Measurements from ENCODE around the gene PYGL. TPM values are rescaled to one million over a fixed set of nuclear protein-coding genes. Genes with fewer than 3 reads are reported as not detected.
"Not testable (repeated sequence)": the region's sequence is repeated elsewhere in the genome, so short reads cannot be mapped to it uniquely, and the experiment has no call there.

PYGL gene
- total and polyA plus RNA-seq, 2 experiments from 2014 or later: 36.6 to 59.0 TPM

DNA sequence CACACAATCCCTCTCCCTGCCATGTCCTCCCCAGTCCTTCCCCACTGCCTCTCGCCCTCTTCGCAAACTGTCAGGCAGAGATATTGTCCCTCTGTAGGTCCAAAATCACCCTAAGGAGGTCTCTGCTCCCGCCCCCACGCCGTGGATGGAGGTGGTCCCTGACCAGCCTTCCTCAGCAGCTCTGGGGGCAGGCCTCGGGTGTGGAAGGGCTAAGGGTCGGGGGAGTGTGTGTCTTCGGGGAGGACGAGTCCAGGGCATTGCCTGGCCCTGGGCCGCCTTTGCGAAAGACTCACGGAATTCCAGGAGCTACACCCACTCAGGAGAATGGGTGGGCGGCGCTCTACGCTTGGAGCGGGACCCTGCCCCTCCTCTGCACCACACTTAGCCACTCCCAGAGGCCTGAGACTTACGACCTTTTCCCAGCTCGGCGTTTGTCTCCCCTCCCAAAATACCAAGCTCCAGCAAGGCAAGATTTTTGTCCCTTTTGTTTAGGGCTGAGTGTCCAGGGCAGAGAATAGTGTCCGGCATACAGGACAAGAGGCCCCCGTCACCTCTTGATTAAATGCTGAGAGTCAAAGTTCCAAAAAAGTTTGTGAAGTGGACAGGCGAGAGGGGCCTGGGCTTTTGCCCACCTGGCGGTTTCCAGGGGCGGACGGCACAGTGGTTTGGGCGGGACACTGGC lies 881 bp downstream of the PYGL start:
- Histone ChIP-seq H3K9me3 (ENCODE audit: low read depth) (no peaks in the 10 kb centered on the region), H3K36me3 (no peaks in the 10 kb centered on the region), H3K27ac (no peak overlapping the region), H3K4me3 (peak overlapping the region; percentile 44), H3K27me3 (no peaks in the 10 kb centered on the region), H3K4me1 (ENCODE audit: low read depth) (no peaks in the 10 kb centered on the region)
- TF ChIP-seq, protein P1, sequence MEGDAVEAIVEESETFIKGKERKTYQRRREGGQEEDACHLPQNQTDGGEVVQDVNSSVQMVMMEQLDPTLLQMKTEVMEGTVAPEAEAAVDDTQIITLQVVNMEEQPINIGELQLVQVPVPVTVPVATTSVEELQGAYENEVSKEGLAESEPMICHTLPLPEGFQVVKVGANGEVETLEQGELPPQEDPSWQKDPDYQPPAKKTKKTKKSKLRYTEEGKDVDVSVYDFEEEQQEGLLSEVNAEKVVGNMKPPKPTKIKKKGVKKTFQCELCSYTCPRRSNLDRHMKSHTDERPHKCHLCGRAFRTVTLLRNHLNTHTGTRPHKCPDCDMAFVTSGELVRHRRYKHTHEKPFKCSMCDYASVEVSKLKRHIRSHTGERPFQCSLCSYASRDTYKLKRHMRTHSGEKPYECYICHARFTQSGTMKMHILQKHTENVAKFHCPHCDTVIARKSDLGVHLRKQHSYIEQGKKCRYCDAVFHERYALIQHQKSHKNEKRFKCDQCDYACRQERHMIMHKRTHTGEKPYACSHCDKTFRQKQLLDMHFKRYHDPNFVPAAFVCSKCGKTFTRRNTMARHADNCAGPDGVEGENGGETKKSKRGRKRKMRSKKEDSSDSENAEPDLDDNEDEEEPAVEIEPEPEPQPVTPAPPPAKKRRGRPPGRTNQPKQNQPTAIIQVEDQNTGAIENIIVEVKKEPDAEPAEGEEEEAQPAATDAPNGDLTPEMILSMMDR (IDR thresholded peaks at IDR 0.05; ENCODE audit: low read depth, low read length): no peak
- peak; percentile 75 to 81 for DNase-seq (ENCODE audit: low read depth in 1 of 2, low spot score in 1 of 2)

DNA sequence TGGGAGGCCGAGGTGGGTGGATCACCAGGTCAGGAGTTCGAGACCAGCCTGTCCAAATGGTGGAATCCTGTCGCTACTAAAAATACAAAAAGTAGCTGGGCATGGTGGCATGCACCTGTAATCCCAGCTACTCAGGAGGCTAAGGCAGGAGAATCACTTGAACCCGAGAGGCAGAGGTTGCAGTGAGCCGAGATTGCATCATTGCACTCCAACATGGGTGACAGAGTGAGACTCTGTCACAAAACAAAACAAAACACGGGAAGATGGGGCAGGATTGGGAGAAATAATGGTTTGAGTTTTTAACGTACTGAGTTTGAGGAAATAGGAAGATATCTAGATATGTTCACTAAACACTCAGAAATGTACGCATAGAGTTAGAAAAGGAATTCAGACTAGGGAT lies 2.6 kb downstream of the PYGL start:
- not testable (repeated sequence) for H3K27ac ChIP-seq; DNase-seq (ENCODE audit: low read depth in 1 of 2, low spot score in 1 of 2); H3K4me3 ChIP-seq; H3K4me1 ChIP-seq (ENCODE audit: low read depth); H3K36me3 ChIP-seq; H3K27me3 ChIP-seq; H3K9me3 ChIP-seq (ENCODE audit: low read depth)

DNA sequence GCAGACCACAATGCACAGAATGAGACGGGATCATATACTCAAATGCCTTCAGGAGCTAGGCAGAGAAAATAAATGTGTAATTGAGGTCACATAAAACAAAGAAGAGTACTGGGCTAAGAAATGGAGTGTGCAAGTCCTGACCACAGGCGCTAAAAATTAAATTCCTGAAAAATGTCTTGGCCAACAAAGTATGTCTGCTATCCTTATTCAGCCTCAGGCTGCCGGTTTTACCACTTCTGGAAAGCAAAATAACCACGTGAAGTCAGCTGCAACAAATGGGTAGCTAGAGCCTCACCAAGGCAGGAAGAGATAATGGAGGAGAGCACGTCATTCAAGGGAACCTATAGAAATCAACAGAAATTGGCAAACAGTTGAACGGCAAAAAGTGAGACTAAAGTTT lies 3.1 kb downstream of the PYGL start:
- Histone ChIP-seq H3K36me3 (no peaks in the 10 kb centered on the region), H3K27me3 (no peaks in the 10 kb centered on the region), H3K4me3 (no peak overlapping the region), H3K27ac (no peak overlapping the region), H3K4me1 (ENCODE audit: low read depth) (no peaks in the 10 kb centered on the region), H3K9me3 (ENCODE audit: low read depth) (no peaks in the 10 kb centered on the region)
- TF ChIP-seq, protein P1 (IDR thresholded peaks at IDR 0.05; ENCODE audit: low read depth, low read length): no peak
- DNase-seq (ENCODE audit: low read depth in 1 of 2, low spot score in 1 of 2): peak in 1 of 2 donors; percentile 48

DNA sequence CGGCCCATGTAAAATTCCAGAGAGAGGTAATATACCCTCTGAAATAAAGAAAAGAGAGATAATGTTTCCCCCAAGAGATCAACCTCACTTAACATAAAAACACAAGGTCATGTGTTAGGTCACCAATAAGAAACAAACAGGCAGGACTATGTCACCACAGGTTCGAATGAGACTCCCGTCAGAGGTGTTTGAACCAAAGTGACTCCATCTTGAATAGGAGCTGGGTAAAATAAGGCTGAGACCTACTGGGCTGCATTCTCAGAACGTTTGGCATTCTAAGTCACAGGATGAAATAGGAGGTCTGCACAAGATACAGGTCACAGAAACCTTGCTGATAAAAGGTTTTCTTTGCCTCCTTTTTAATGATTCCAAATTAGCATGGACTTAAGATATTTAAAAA lies 6.5 kb downstream of the PYGL start:
- DNase-seq (ENCODE audit: low read depth in 1 of 2, low spot score in 1 of 2): no peak
- Histone ChIP-seq H3K36me3 (no peaks in the 10 kb centered on the region), H3K27me3 (no peaks in the 10 kb centered on the region), H3K4me3 (no peak overlapping the region), H3K9me3 (ENCODE audit: low read depth) (no peaks in the 10 kb centered on the region), H3K4me1 (ENCODE audit: low read depth) (no peaks in the 10 kb centered on the region), H3K27ac (no peak overlapping the region)
- TF ChIP-seq, protein P1 (IDR thresholded peaks at IDR 0.05; ENCODE audit: low read depth, low read length): no peak

DNA sequence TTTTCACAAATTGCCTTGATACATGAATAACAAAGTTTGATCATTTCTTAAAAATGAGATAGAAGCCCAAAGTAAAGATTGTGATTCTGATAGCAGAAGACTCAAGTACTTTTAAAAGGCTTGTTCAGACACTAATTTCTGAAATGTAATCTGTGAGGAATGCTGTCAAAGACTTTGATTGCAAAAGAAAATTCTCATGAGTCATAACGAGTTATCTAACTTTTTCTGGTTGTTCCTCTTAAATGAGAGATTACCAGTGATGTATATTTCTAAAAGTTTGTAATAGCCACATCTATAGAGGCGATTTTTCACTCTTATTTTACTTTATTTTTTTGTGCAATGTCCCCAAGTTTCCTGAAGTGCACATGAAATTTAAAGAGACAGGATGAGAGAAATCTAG lies 7.0 kb downstream of the PYGL start:
- no peaks in the 10 kb centered on the region for H3K9me3 ChIP-seq (ENCODE audit: low read depth)
- peak in 1 of 2 donors; percentile 69 for DNase-seq (ENCODE audit: low read depth in 1 of 2, low spot score in 1 of 2)
- no peak overlapping the region for H3K27ac ChIP-seq
- no peaks in the 10 kb centered on the region for H3K27me3 ChIP-seq
- no peaks in the 10 kb centered on the region for H3K36me3 ChIP-seq
- H3K4me1 ChIP-seq (ENCODE audit: low read depth): no peaks in the 10 kb centered on the region
- TF ChIP-seq, protein P1 (IDR thresholded peaks at IDR 0.05; ENCODE audit: low read depth, low read length): no peak
- H3K4me3 ChIP-seq: no peak overlapping the region

DNA sequence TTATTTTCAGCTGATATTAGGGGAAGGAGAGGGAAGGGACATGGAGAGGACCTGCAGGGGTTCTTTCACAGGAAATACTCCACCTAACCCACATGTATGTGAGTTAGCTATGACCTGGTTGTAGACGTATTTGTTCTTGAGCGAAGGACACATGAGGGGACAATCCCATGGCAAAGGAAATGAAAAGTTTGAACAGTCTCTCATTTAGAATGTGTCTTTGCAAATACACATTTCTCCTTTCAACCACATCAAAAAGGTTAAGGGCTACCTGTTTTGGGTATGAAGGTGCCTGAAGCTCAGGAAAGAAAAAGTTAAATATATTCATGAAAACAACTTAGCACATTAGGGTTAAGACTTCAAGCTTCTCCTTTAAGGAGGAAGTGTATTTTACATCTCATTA lies 7.4 kb downstream of the PYGL start:
- DNase-seq (ENCODE audit: low read depth in 1 of 2, low spot score in 1 of 2): no peak
- no peaks in the 10 kb centered on the region for H3K4me1 ChIP-seq (ENCODE audit: low read depth)

More for the DNA sequence above, 7.4 kb downstream of the PYGL start:
- TF ChIP-seq, protein P1 (IDR thresholded peaks at IDR 0.05; ENCODE audit: low read depth, low read length): no peak
- Histone ChIP-seq H3K4me3 (no peak overlapping the region), H3K36me3 (no peaks in the 10 kb centered on the region), H3K27ac (no peak overlapping the region), H3K27me3 (no peaks in the 10 kb centered on the region), H3K9me3 (ENCODE audit: low read depth) (no peaks in the 10 kb centered on the region)

Measured in cardiac muscle cell (in vitro differentiated cells and primary cell).